Nephron (organoid): ENCODE data around the gene SELENOT.

ENCODE experiments used
- H3K27ac Mint-ChIP-seq, 3 experiments: 2 replicates each; pipeline ENCODE4 v1.8.0; 2020; ENCODE audit warnings: mixed read lengths in 3 of 3, mild to moderate bottlenecking in 2 of 3, moderate library complexity in 1 of 3
- H3K27me3 Mint-ChIP-seq: 2 replicates; pipeline ENCODE4 v1.8.0; 2021; ENCODE audit warnings: low read depth, mild to moderate bottlenecking, moderate library complexity, mixed read lengths
- H3K36me3 Mint-ChIP-seq: 2 replicates; pipeline ENCODE4 v1.8.0; 2020; ENCODE audit warnings: low read depth, mixed read lengths
- H3K4me1 Mint-ChIP-seq: 2 replicates; pipeline ENCODE4 v1.8.0; 2020; ENCODE audit warnings: mixed read lengths
- H3K4me3 Mint-ChIP-seq, 3 experiments: 2 replicates each; pipeline ENCODE4 v1.8.0; 2020; ENCODE audit warnings: mild to moderate bottlenecking in 3 of 3, mixed read lengths in 3 of 3, moderate library complexity in 2 of 3
- H3K9me3 Mint-ChIP-seq: 2 replicates; pipeline ENCODE4 v1.8.0; 2020; ENCODE audit warnings: mixed read lengths
- CTCF ChIP-seq, 3 experiments: fragments of 200-600 bp; sonication (generic); IDR thresholded peaks; one replicate each; pipeline ENCODE4 v1.5.0; 2021; ENCODE audit warnings: antibody characterized with exemption in 3 of 3; ENCODE audit not compliant: unreplicated experiment in 3 of 3

SELENOT gene

GRCh38 chr3:150635526-150635925 is 32.4 kb downstream of the SELENOT start:
- H3K9me3 Mint-ChIP-seq, result no peaks in the 10 kb centered on the region
- peaks cover 6% of the 10 kb centered on the region for H3K36me3 Mint-ChIP-seq
- H3K27ac Mint-ChIP-seq, result no peak overlapping the region
- no peaks in the 10 kb centered on the region for H3K4me1 Mint-ChIP-seq
- no peak for TF ChIP-seq CTCF (IDR thresholded peaks at IDR 0.05; ENCODE audit: unreplicated experiment in 3 of 3)
- no peaks in the 10 kb centered on the region for H3K27me3 Mint-ChIP-seq
- no peak overlapping the region for H3K4me3 Mint-ChIP-seq

DNA sequence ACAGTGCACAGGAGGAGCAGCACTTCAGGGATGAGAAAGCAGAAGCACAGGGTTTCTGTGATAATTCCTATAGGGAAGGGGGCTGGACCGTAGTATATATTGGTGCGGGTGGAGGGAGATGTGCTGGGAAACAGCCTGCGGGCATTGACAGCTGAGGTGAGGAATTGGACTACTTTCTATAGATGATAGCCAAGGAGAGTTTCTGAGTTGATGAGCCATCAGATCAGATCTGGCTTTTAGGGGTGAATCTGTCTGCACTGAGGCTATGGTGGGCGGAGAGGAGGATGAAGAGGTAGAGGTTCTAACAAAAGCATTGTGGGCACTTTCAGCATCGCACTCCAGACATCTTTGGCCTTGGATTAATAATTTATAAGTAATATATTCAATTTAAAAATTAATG is 33.1 kb downstream of the SELENOT start:
- TF ChIP-seq CTCF (IDR thresholded peaks at IDR 0.05; ENCODE audit: unreplicated experiment in 3 of 3), result no peak
- Mint-ChIP-seq H3K4me1 (no peaks in the 10 kb centered on the region), H3K36me3 (peaks cover 4% of the 10 kb centered on the region), H3K27ac (peak overlapping the region in 1 of 3 experiments; percentile 8), H3K4me3 (no peak overlapping the region), H3K9me3 (no peaks in the 10 kb centered on the region), H3K27me3 (no peaks in the 10 kb centered on the region)

DNA sequence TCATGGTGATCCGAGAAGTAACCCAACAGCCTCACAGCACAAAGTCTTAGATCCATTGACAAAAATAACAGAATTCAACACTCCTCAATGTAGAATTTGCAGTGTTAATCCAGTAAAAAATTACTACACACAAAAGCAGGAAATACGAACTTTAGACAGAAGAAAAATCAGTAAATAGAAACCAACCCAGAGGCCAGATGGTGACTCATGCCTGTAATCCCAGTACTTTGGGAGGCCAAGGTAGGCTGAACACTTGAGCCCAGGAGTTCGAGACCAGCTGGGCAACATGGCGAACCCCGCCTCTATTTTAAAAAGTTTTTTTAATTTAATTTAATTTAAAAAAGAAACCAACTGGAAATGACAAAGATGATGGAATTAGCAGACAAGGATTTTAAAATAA is 36.1 kb downstream of the SELENOT start:
- no peaks in the 10 kb centered on the region for H3K36me3 Mint-ChIP-seq
- no peaks in the 10 kb centered on the region for H3K9me3 Mint-ChIP-seq
- TF ChIP-seq CTCF (IDR thresholded peaks at IDR 0.05; ENCODE audit: unreplicated experiment in 3 of 3), result no peak
- H3K27me3 Mint-ChIP-seq, result no peaks in the 10 kb centered on the region
- no peaks in the 10 kb centered on the region for H3K4me1 Mint-ChIP-seq
- no peak overlapping the region for H3K27ac Mint-ChIP-seq
- H3K4me3 Mint-ChIP-seq, result no peak overlapping the region

GRCh38 chr3:150640256-150640655 is 37.1 kb downstream of the SELENOT start:
- no peak overlapping the region for H3K4me3 Mint-ChIP-seq
- no peak for TF ChIP-seq CTCF (IDR thresholded peaks at IDR 0.05; ENCODE audit: unreplicated experiment in 3 of 3)
- H3K27me3 Mint-ChIP-seq, result no peaks in the 10 kb centered on the region
- no peaks in the 10 kb centered on the region for H3K36me3 Mint-ChIP-seq
- no peaks in the 10 kb centered on the region for H3K4me1 Mint-ChIP-seq
- no peaks in the 10 kb centered on the region for H3K9me3 Mint-ChIP-seq
- H3K27ac Mint-ChIP-seq, result no peak overlapping the region

DNA sequence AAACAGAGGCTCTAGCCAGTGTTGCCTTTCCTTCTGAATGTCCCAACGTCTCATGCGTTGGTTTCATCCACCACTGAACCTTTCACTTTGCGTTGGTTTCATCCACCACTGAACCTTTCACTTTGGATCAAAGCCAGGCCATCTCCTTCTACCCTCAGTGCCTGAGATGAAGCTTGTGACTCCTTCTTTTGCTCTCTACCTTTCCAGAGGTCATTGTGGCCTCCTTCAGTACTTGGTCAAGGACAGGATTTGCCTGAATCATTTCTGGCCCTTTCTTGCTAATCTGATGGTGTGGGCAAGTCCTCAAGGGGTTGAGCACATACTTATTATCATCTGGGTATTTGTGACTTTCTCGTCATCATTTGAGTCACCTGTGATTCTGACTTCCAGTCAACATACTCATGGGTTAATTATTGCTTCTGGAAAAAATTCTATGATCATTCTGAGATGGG is 50.0 kb downstream of the SELENOT start:
- no peak overlapping the region for H3K4me3 Mint-ChIP-seq
- no peak overlapping the region for H3K27ac Mint-ChIP-seq

More for the DNA sequence above, 50.0 kb downstream of the SELENOT start:
- Mint-ChIP-seq H3K4me1 (no peaks in the 10 kb centered on the region), H3K27me3 (no peaks in the 10 kb centered on the region), H3K36me3 (no peaks in the 10 kb centered on the region), H3K9me3 (no peaks in the 10 kb centered on the region)
- no peak for TF ChIP-seq CTCF (IDR thresholded peaks at IDR 0.05; ENCODE audit: unreplicated experiment in 3 of 3)
